B cell (primary cell): ENCODE measurements around the gene CCDC85A. TPM values are rescaled to one million over a fixed set of nuclear protein-coding genes. Genes with fewer than 3 reads are reported as not detected.

ENCODE experiments used
- ATAC-seq: fragments of 200-7000 bp; cut with Tn5 transposase; one replicate; pipeline ENCODE4 v1.10.0; 2021; ENCODE audit warnings: low read depth, mild to moderate bottlenecking, moderate number of reproducible peaks, moderate library complexity
- CTCF ChIA-PET: fragments of 350-600 bp; sonication (Branson Sonifier 250); formaldehyde crosslinking; loops from one replicate; lab custom pipeline; 2021; ENCODE audit warnings: antibody characterized with exemption, inconsistent platforms; lab: Charles Lee
- POLR2A ChIA-PET: fragments of 350-600 bp; sonication (Branson Sonifier 250); formaldehyde crosslinking; loops from one replicate; lab custom pipeline; 2021; ENCODE audit warnings: antibody characterized with exemption; lab: Charles Lee
- DNase-seq: peaks from one replicate; pipeline ENCODE4 v3.0.0; 2013
- H2AFZ ChIP-seq: 2 replicates; pipeline ENCODE4 v1.6.1; 2012; ENCODE audit warnings: mild to moderate bottlenecking, low read depth, low read length; ENCODE audit not compliant: insufficient read depth, poor library complexity, severe bottlenecking
- H3K27ac ChIP-seq, 2 donors: 1 replicate in 1 of 2; 2 replicates in 1 of 2; pipeline ENCODE4 v1.5.1; 2012 to 2013; ENCODE audit warnings: low read length in 2 of 2, mild to moderate bottlenecking in 2 of 2, moderate library complexity in 1 of 2
- H3K27me3 ChIP-seq, 4 experiments: fragments of 200-600 bp in 1 of 4; sonication (generic) in 1 of 4; replicated peaks in 1 of 4; 1 replicate in 2 of 4; 2 replicates in 2 of 4; pipeline versions ENCODE4 v1.6.1 to v1.7.0; 2013 to 2016; ENCODE audit warnings: low read length in 3 of 4, mild to moderate bottlenecking in 2 of 4, mixed read lengths in 1 of 4, moderate library complexity in 1 of 4; ENCODE audit not compliant: insufficient read depth in 4 of 4, control insufficient read depth in 3 of 4; ENCODE audit errors: control extremely low read depth in 1 of 4
- H3K36me3 ChIP-seq, 2 experiments: replicated peaks in 1 of 2; 1 replicate in 1 of 2; 2 replicates in 1 of 2; pipeline versions ENCODE4 v1.6.1 to v1.7.1; 2013; ENCODE audit warnings: low read length in 1 of 2; ENCODE audit not compliant: insufficient read depth in 2 of 2, control insufficient read depth in 1 of 2; ENCODE audit errors: control extremely low read depth in 1 of 2, extremely low read depth in 1 of 2
- H3K4me1 ChIP-seq, 2 donors: fragments of 200-600 bp in 1 of 2; sonication (generic) in 1 of 2; 1 replicate in 1 of 2; 2 replicates in 1 of 2; pipeline versions ENCODE4 v1.5.1 to v1.6.1; 2013 to 2017; ENCODE audit warnings: low read length in 2 of 2; ENCODE audit not compliant: control insufficient read depth in 2 of 2, insufficient read depth in 2 of 2
- H3K4me2 ChIP-seq: replicated peaks from 2 replicates; pipeline ENCODE3; 2012; ENCODE audit warnings: mild to moderate bottlenecking, low read depth, low read length; ENCODE audit not compliant: poor library complexity, severe bottlenecking
- H3K4me3 ChIP-seq, 5 experiments: fragments of 200-600 bp in 1 of 5; sonication (generic) in 1 of 5; 1 replicate in 3 of 5; 2 replicates in 2 of 5; pipeline versions ENCODE4 v1.5.1 to v1.7.0; 2011 to 2016; ENCODE audit warnings: low read length in 4 of 5, mild to moderate bottlenecking in 4 of 5, low read depth in 2 of 5, control low read depth in 1 of 5, moderate library complexity in 1 of 5; ENCODE audit not compliant: insufficient read depth in 1 of 5; ENCODE audit errors: control extremely low read depth in 1 of 5, extremely low read depth in 1 of 5
- H3K79me2 ChIP-seq: fragments of 200-600 bp; sonication (generic); one replicate; pipeline ENCODE4 v1.6.0; 2016; ENCODE audit warnings: low read length; ENCODE audit not compliant: control insufficient read depth, insufficient read depth
- H3K9ac ChIP-seq: fragments of 200-600 bp; sonication (generic); 2 replicates; pipeline ENCODE4 v1.6.1; 2017; ENCODE audit warnings: mild to moderate bottlenecking, low read length, moderate library complexity
- H3K9me3 ChIP-seq, 3 donors: one replicate each; pipeline versions ENCODE4 v1.6.1 to v1.7.1; 2013; ENCODE audit warnings: low read length in 2 of 3; ENCODE audit not compliant: control insufficient read depth in 2 of 3, insufficient read depth in 1 of 3; ENCODE audit errors: control extremely low read depth in 1 of 3
- H4K20me1 ChIP-seq: 2 replicates; pipeline ENCODE4 v1.6.0; 2012; ENCODE audit warnings: mild to moderate bottlenecking, low read length; ENCODE audit not compliant: insufficient read depth, control insufficient read depth, poor library complexity, severe bottlenecking
- H3K27ac Mint-ChIP-seq: one replicate; pipeline ENCODE4 v1.8.0; 2021; ENCODE audit warnings: mixed read lengths
- H3K27me3 Mint-ChIP-seq: one replicate; pipeline ENCODE4 v1.8.0; 2021; ENCODE audit warnings: mixed read lengths
- H3K4me1 Mint-ChIP-seq: one replicate; pipeline ENCODE4 v1.8.0; 2021; ENCODE audit warnings: mixed read lengths
- H3K4me3 Mint-ChIP-seq: one replicate; pipeline ENCODE4 v1.8.0; 2021; ENCODE audit warnings: mixed read lengths
- H3K9me3 Mint-ChIP-seq: one replicate; pipeline ENCODE4 v1.8.0; 2022; ENCODE audit warnings: mixed read lengths; ENCODE audit not compliant: insufficient read depth
- CTCF ChIP-seq: fragments of 200-600 bp; IDR thresholded peaks from one replicate; pipeline ENCODE4 v1.8.0; 2022; ENCODE audit warnings: antibody characterized with exemption, mild to moderate bottlenecking
- EZH2 ChIP-seq: IDR thresholded peaks from 2 replicates; pipeline ENCODE4 v1.6.1; 2012; ENCODE audit warnings: borderline replicate concordance, low read depth, mild to moderate bottlenecking, moderate library complexity, low read length; ENCODE audit not compliant: insufficient read depth, poor library complexity, severe bottlenecking
- WGBS: methylation state at CpG from one replicate; pipeline ENCODE4 v1.1.5; 2013; ENCODE audit warnings: missing lambda C conversion rate; ENCODE audit not compliant: insufficient coverage; 5-methylcytosine and 5-hydroxymethylcytosine counted together
- intact Hi-C: fragments of 100-400 bp; cut with micrococcal nuclease; formaldehyde crosslinking; loops from one replicate; pipeline ENCODE4 v1.10.0; 2022
- polyA plus RNA-seq: library from polyadenylated mRNA; depleted of rRNA; stranded (reverse); fragments of >200 nt; gene quantifications from 2 replicates; pipeline ENCODE4 v1.2.3, GENCODE V29; 2012
- total RNA-seq, 2 donors: library from RNA; stranded (reverse); fragments of 120-200 nt in 1 of 2; gene quantifications; 1 replicate in 1 of 2; 2 replicates in 1 of 2; pipeline versions ENCODE4 v1.2.3 to v1.2.4, GENCODE V29; 2013 to 2022

Gene CCDC85A
- total and polyA plus RNA-seq, 2 donors (not counting 1 experiment from before 2014, with no cell fraction given), result 0.15 TPM; not detected in 1

- no peak for DNase-seq
- Histone ChIP-seq H3K27me3 (no peaks in the 10 kb centered on the region), H3K4me3 (no peak overlapping the region), H4K20me1 (no peaks in the 10 kb centered on the region), H3K27ac (no peak overlapping the region), H3K9me3 (no peaks in the 10 kb centered on the region), H3K79me2 (no peaks in the 10 kb centered on the region), H3K4me2 (no peak overlapping the region), H2AFZ (no peak overlapping the region), H3K36me3 (no peaks in the 10 kb centered on the region), H3K4me1 (no peaks in the 10 kb centered on the region), H3K9ac (no peak overlapping the region)
- Mint-ChIP-seq H3K27me3 (no peaks in the 10 kb centered on the region), H3K27ac (no peak overlapping the region), H3K9me3 (peaks cover 2% of the 10 kb centered on the region), H3K4me1 (no peaks in the 10 kb centered on the region), H3K4me3 (no peak overlapping the region)
- no CpG with 5 or more reads among the region's 1 CpG for WGBS
- POLR2A ChIA-PET, result no interaction called here
- ATAC-seq, result no peak
- intact Hi-C loops, result no loop called here
- CTCF ChIA-PET, result no interaction called here
- TF ChIP-seq CTCF, result no peak
- TF ChIP-seq EZH2, result no peak
Observed at GRCh38 chr2:56217106-56217505, 33.3 kb downstream of the CCDC85A start.

- ChIA-PET CTCF (no interaction called here), POLR2A (no interaction called here)
- 83% methylated on average over 1 of the region's 3 CpGs for WGBS
- no peak overlapping the region for H2AFZ ChIP-seq
- H4K20me1 ChIP-seq, result no peaks in the 10 kb centered on the region
- H3K4me3 ChIP-seq, result no peak overlapping the region
- H3K4me1 Mint-ChIP-seq, result no peaks in the 10 kb centered on the region
- intact Hi-C loops, result no loop called here
- no peak overlapping the region for H3K27ac Mint-ChIP-seq
- H3K9me3 ChIP-seq, result no peaks in the 10 kb centered on the region
- no peak overlapping the region for H3K4me2 ChIP-seq
- H3K4me1 ChIP-seq, result no peaks in the 10 kb centered on the region
- H3K36me3 ChIP-seq, result no peaks in the 10 kb centered on the region
- DNase-seq (no peak), ATAC-seq (no peak)
- no peak overlapping the region for H3K4me3 Mint-ChIP-seq
- no peak overlapping the region for H3K9ac ChIP-seq
- H3K27me3 Mint-ChIP-seq, result no peaks in the 10 kb centered on the region
- H3K79me2 ChIP-seq, result no peaks in the 10 kb centered on the region
- no peaks in the 10 kb centered on the region for H3K27me3 ChIP-seq
- H3K9me3 Mint-ChIP-seq, result peaks cover 2% of the 10 kb centered on the region
- H3K27ac ChIP-seq, result no peak overlapping the region
- no peak for TF ChIP-seq EZH2
- TF ChIP-seq CTCF, result no peak
Observed at GRCh38 chr2:56222481-56222880, 38.7 kb downstream of the CCDC85A start.
